Small intestine (tissue), 7 donors: Measurements from ENCODE around the gene PKNOX2. TPM values are rescaled to one million over a fixed set of nuclear protein-coding genes. Genes with fewer than 3 reads are reported as not detected.

Source experiments
- DNase-seq, 2 donors: peaks; one replicate each; pipeline versions ENCODE4 v3.0.0 to v3.0.0-alpha.2; 2013
- FAIRE-seq: peaks from 2 replicates; lab custom pipeline; 2012; peaks lifted over from hg19 to GRCh38; lab: Jason Lieb, UNC
- H3K27ac ChIP-seq, 3 donors: one replicate each; pipeline ENCODE4 v1.5.1; 2013; ENCODE audit warnings: low read length in 2 of 3, mild to moderate bottlenecking in 2 of 3, control low read depth in 1 of 3, inconsistent platforms in 1 of 3, low read depth in 1 of 3, moderate library complexity in 1 of 3
- H3K27me3 ChIP-seq, 3 donors: one replicate each; pipeline ENCODE4 v1.6.1; 2013; ENCODE audit warnings: low read length in 3 of 3, inconsistent platforms in 1 of 3; ENCODE audit not compliant: control insufficient read depth in 3 of 3, insufficient read depth in 3 of 3
- H3K36me3 ChIP-seq, 3 donors: one replicate each; pipeline ENCODE4 v1.6.1; 2013; ENCODE audit warnings: low read length in 3 of 3, inconsistent platforms in 1 of 3, low read depth in 1 of 3, mild to moderate bottlenecking in 1 of 3, moderate library complexity in 1 of 3; ENCODE audit not compliant: control insufficient read depth in 3 of 3, insufficient read depth in 2 of 3
- H3K4me1 ChIP-seq, 3 donors: one replicate each; pipeline ENCODE4 v1.6.1; 2013; ENCODE audit warnings: low read length in 2 of 3, inconsistent platforms in 1 of 3, low read depth in 1 of 3, mild to moderate bottlenecking in 1 of 3, moderate library complexity in 1 of 3; ENCODE audit not compliant: control insufficient read depth in 3 of 3, insufficient read depth in 2 of 3
- H3K4me3 ChIP-seq, 3 donors: one replicate each; pipeline ENCODE4 v1.5.1; 2013; ENCODE audit warnings: low read length in 3 of 3, control low read depth in 1 of 3, inconsistent platforms in 1 of 3, low read depth in 1 of 3, mild to moderate bottlenecking in 1 of 3, moderate library complexity in 1 of 3
- H3K9me3 ChIP-seq, 2 donors: one replicate each; pipeline ENCODE4 v1.6.1; 2013; ENCODE audit warnings: low read depth in 1 of 2, low read length in 1 of 2; ENCODE audit not compliant: control insufficient read depth in 2 of 2, insufficient read depth in 1 of 2
- WGBS, 3 donors: extraction: QIAGEN DNeasy Blood & Tissue Kit; methylation state at CpG; one replicate each; pipeline ENCODE4 v1.1.7; 2013; 5-methylcytosine and 5-hydroxymethylcytosine counted together
- polyA plus RNA-seq, 4 donors: library from polyadenylated mRNA; stranded (reverse) in 3 of 4; unstranded in 1 of 4; fragments of 200-250 nt in 3 of 4; fragments of 120-200 nt in 1 of 4; gene quantifications; one replicate each; pipeline versions ENCODE4 v1.2.1 to v1.2.3, GENCODE V29; 2013
- donor health status: healthy with polysubstance abuse.
- donor health status: control.
- donor health status: control.
- donor health status: Bipolar disorder and iron deficiency.
- donor health status: healthy.

Gene PKNOX2
- polyA plus RNA-seq, 4 donors = 1.1 to 2.5 (median 1.2) TPM; not detected in 1

- no peaks in the 10 kb centered on the region for H3K9me3 ChIP-seq
- H3K4me1 ChIP-seq = no peaks in the 10 kb centered on the region
- FAIRE-seq (no peak), DNase-seq (no peak)
- no peak overlapping the region for H3K27ac ChIP-seq
- peaks cover 0 to 2% (median 0%) of the 10 kb centered on the region in 3 donors for H3K36me3 ChIP-seq
- no peaks in the 10 kb centered on the region for H3K27me3 ChIP-seq
- WGBS, 3 donors = 66 to 82% (median 67%) methylated on average over 5 of the region's 5 CpGs
- H3K4me3 ChIP-seq = no peak overlapping the region
Measured at GRCh38 chr11:125227151-125227550, 62.6 kb downstream of the PKNOX2 start.

GRCh38 chr11:125228445-125228844 is 63.9 kb downstream of the PKNOX2 start:
- Histone ChIP-seq H3K4me3 (no peak overlapping the region), H3K4me1 (no peaks in the 10 kb centered on the region), H3K27me3 (no peaks in the 10 kb centered on the region), H3K9me3 (no peaks in the 10 kb centered on the region), H3K36me3 (peaks cover 0 to 2% (median 0%) of the 10 kb centered on the region in 3 donors), H3K27ac (no peak overlapping the region)
- WGBS, 3 donors = 76 to 82% (median 80%) methylated on average over 4 of the region's 4 CpGs
- no peak for DNase-seq
- FAIRE-seq = no peak

- no peaks in the 10 kb centered on the region for H3K27me3 ChIP-seq
- no peak overlapping the region for H3K4me3 ChIP-seq
- H3K27ac ChIP-seq = no peak overlapping the region
- FAIRE-seq (no peak), DNase-seq (no peak)
- 56 to 77% (median 56%) methylated on average over 9 of the region's 9 CpGs for WGBS, 3 donors
- no peaks in the 10 kb centered on the region for H3K4me1 ChIP-seq
- peaks cover 0 to 2% (median 0%) of the 10 kb centered on the region in 3 donors for H3K36me3 ChIP-seq
- H3K9me3 ChIP-seq = no peaks in the 10 kb centered on the region
Measured at GRCh38 chr11:125228993-125229392, 64.4 kb downstream of the PKNOX2 start.

GRCh38 chr11:125229916-125230315 is 65.4 kb downstream of the PKNOX2 start:
- WGBS, 3 donors = 77 to 84% (median 80%) methylated on average over 2 of the region's 2 CpGs
- Histone ChIP-seq H3K27me3 (no peaks in the 10 kb centered on the region), H3K36me3 (peaks cover 0 to under 1% (median 0%) of the 10 kb centered on the region in 3 donors), H3K9me3 (no peaks in the 10 kb centered on the region), H3K27ac (no peak overlapping the region), H3K4me1 (no peaks in the 10 kb centered on the region), H3K4me3 (no peak overlapping the region)
- no peak for DNase-seq
- no peak for FAIRE-seq

- Histone ChIP-seq H3K9me3 (peaks cover 0 to 7% of the 10 kb centered on the region in 2 donors), H3K4me1 (no peaks in the 10 kb centered on the region), H3K27ac (no peak overlapping the region), H3K36me3 (peaks cover 0 to 3% (median 0%) of the 10 kb centered on the region in 3 donors), H3K4me3 (no peak overlapping the region), H3K27me3 (peaks cover 0 to 11% (median 0%) of the 10 kb centered on the region in 3 donors)
- FAIRE-seq (no peak), DNase-seq (no peak)
- WGBS, 3 donors = 83 to 97% (median 95%) methylated on average over 1 of the region's 1 CpG
Measured at GRCh38 chr11:125233116-125233515, 68.6 kb downstream of the PKNOX2 start.

GRCh38 chr11:125233736-125234275 is 69.3 kb downstream of the PKNOX2 start:
- FAIRE-seq = no peak

GRCh38 chr11:125235071-125235471 is 70.5 kb downstream of the PKNOX2 start:
- H3K27me3 ChIP-seq = peaks cover 0 to 15% (median 0%) of the 10 kb centered on the region in 3 donors
- FAIRE-seq = no peak
- peaks cover 0 to 7% of the 10 kb centered on the region in 2 donors for H3K9me3 ChIP-seq
- H3K36me3 ChIP-seq = peaks cover 0 to 3% (median 0%) of the 10 kb centered on the region in 3 donors
- no peak overlapping the region for H3K27ac ChIP-seq
- no peaks in the 10 kb centered on the region for H3K4me1 ChIP-seq
- DNase-seq = no peak
- 64 to 67% (median 65%) methylated on average over 5 of the region's 5 CpGs for WGBS, 3 donors
- H3K4me3 ChIP-seq = no peak overlapping the region

More at GRCh38 chr11:125233736-125234275, 69.3 kb downstream of the PKNOX2 start:
- H3K27me3 ChIP-seq = peaks cover 0 to 11% (median 0%) of the 10 kb centered on the region in 3 donors
- H3K27ac ChIP-seq = no peak overlapping the region
- no peak for DNase-seq
- no peaks in the 10 kb centered on the region for H3K4me1 ChIP-seq
- peaks cover 0 to 7% of the 10 kb centered on the region in 2 donors for H3K9me3 ChIP-seq
- 62 to 67% (median 67%) methylated on average over 8 of the region's 8 CpGs for WGBS, 3 donors
- H3K36me3 ChIP-seq = peaks cover 0 to 3% (median 0%) of the 10 kb centered on the region in 3 donors
- no peak overlapping the region for H3K4me3 ChIP-seq

GRCh38 chr11:125236072-125236825 is 71.7 kb downstream of the PKNOX2 start:
- Histone ChIP-seq H3K36me3 (peaks cover 0 to 3% (median 0%) of the 10 kb centered on the region in 3 donors), H3K27ac (no peak overlapping the region), H3K27me3 (peaks cover 0 to 22% (median 0%) of the 10 kb centered on the region in 3 donors), H3K4me1 (no peaks in the 10 kb centered on the region), H3K4me3 (no peak overlapping the region), H3K9me3 (peaks cover 0 to 7% of the 10 kb centered on the region in 2 donors)
- FAIRE-seq (no peak), DNase-seq (no peak)
- WGBS, 3 donors = 63 to 73% (median 70%) methylated on average over 22 to 24 of the region's 24 CpGs
